Fibroblast of pulmonary artery (primary cell): ENCODE data around the gene GPR142.

ENCODE experiments used
- DNase-seq: peaks from one replicate; pipeline ENCODE4 v3.0.0-alpha.2; 2010; ENCODE audit warnings: low read depth
- H3K4me3 ChIP-seq: replicated peaks from 2 replicates; pipeline ENCODE4 v1.5.1; 2011; ENCODE audit warnings: low read depth, mild to moderate bottlenecking, control low read depth, low read length, moderate library complexity
- TF ChIP-seq, protein P1 (sequence below): IDR thresholded peaks from 2 replicates; pipeline ENCODE4 v1.5.1; 2011; ENCODE audit warnings: mild to moderate bottlenecking, control low read depth, low read length, inconsistent platforms; ENCODE audit errors: missing control alignments

GPR142 gene

GRCh38 chr17:74419928-74420411 lies 52.7 kb downstream of the GPR142 start:
- no peak overlapping the region for H3K4me3 ChIP-seq
- no peak for DNase-seq
- TF ChIP-seq, protein P1, sequence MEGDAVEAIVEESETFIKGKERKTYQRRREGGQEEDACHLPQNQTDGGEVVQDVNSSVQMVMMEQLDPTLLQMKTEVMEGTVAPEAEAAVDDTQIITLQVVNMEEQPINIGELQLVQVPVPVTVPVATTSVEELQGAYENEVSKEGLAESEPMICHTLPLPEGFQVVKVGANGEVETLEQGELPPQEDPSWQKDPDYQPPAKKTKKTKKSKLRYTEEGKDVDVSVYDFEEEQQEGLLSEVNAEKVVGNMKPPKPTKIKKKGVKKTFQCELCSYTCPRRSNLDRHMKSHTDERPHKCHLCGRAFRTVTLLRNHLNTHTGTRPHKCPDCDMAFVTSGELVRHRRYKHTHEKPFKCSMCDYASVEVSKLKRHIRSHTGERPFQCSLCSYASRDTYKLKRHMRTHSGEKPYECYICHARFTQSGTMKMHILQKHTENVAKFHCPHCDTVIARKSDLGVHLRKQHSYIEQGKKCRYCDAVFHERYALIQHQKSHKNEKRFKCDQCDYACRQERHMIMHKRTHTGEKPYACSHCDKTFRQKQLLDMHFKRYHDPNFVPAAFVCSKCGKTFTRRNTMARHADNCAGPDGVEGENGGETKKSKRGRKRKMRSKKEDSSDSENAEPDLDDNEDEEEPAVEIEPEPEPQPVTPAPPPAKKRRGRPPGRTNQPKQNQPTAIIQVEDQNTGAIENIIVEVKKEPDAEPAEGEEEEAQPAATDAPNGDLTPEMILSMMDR = no peak
